IMR-90 (cell line): ENCODE data around the gene PGF. TPM values are rescaled to one million over a fixed set of nuclear protein-coding genes. Genes with fewer than 3 reads are reported as not detected.

Source experiments
- ATAC-seq: fragments of 200-7000 bp; cut with Tn5 transposase; 2 replicates; pipeline ENCODE4 v1.9.1; 2020; ENCODE audit warnings: low read depth, mild to moderate bottlenecking, moderate library complexity
- BruUV-seq: library from RNA; stranded (reverse); fragments of 400-500 nt; replicated peaks from 2 replicates; lab custom pipeline; 2021; lab: Mats Ljungman, UMichigan
- CTCF ChIA-PET: fragments of 300-600 bp; formaldehyde crosslinking; extraction: SDS; loops from one replicate; lab custom pipeline; 2021; ENCODE audit warnings: antibody characterized with exemption; lab: Yijun Ruan, JAX
- POLR2A ChIA-PET: fragments of 300-600 bp; sonication (Branson Sonifier 250); formaldehyde crosslinking; loops from one replicate; lab custom pipeline; 2022; ENCODE audit warnings: antibody characterized with exemption; ENCODE audit not compliant: unreplicated experiment; lab: Charles Lee
- DNase-seq: peaks from one replicate; pipeline ENCODE4 v3.0.0; 2013
- H2AFZ ChIP-seq: replicated peaks from 2 replicates; pipeline ENCODE3; 2013; ENCODE audit warnings: low read length, mild to moderate bottlenecking; ENCODE audit not compliant: poor library complexity
- H2AK5ac ChIP-seq: 2 replicates; pipeline ENCODE4 v1.6.1; 2013; ENCODE audit warnings: low read depth, low read length, inconsistent platforms
- H2AK9ac ChIP-seq: replicated peaks from 2 replicates; pipeline ENCODE3; 2013; ENCODE audit warnings: mild to moderate bottlenecking, low read depth, low read length, moderate library complexity; ENCODE audit not compliant: poor library complexity
- H2BK120ac ChIP-seq: 2 replicates; pipeline ENCODE4 v1.6.1; 2013; ENCODE audit warnings: low read depth, low read length, inconsistent platforms
- H2BK15ac ChIP-seq: 3 replicates; pipeline ENCODE4 v1.6.1; 2013; ENCODE audit warnings: low read depth, low read length, inconsistent platforms
- H2BK20ac ChIP-seq: 2 replicates; pipeline ENCODE4 v1.6.1; 2013; ENCODE audit warnings: low read depth, mild to moderate bottlenecking, inconsistent platforms, low read length, moderate library complexity
- H2BK5ac ChIP-seq: 2 replicates; pipeline ENCODE4 v1.6.1; 2013; ENCODE audit warnings: mild to moderate bottlenecking, low read depth, low read length, inconsistent platforms; ENCODE audit not compliant: poor library complexity, severe bottlenecking
- H3K14ac ChIP-seq: replicated peaks from 2 replicates; pipeline ENCODE4 v1.6.1; 2013; ENCODE audit warnings: low read depth, low read length, inconsistent platforms
- H3K18ac ChIP-seq: 2 replicates; pipeline ENCODE4 v1.6.1; 2013; ENCODE audit warnings: low read depth, low read length, control low read depth
- H3K23ac ChIP-seq: 2 replicates; pipeline ENCODE4 v1.6.1; 2013; ENCODE audit warnings: low read depth, low read length, inconsistent platforms
- H3K27ac ChIP-seq: 2 replicates; pipeline ENCODE4 v1.5.1; 2013; ENCODE audit warnings: mild to moderate bottlenecking, control low read depth, low read length; ENCODE audit not compliant: insufficient read depth
- H3K27me3 ChIP-seq: 2 replicates; pipeline ENCODE4 v1.6.1; 2013; ENCODE audit warnings: low read length; ENCODE audit not compliant: control insufficient read depth, insufficient read depth
- H3K36me3 ChIP-seq: 2 replicates; pipeline ENCODE4 v1.6.1; 2013; ENCODE audit warnings: low read length, mixed read lengths; ENCODE audit not compliant: control insufficient read depth, insufficient read depth
- H3K4ac ChIP-seq: 2 replicates; pipeline ENCODE4 v1.6.1; 2013; ENCODE audit warnings: low read depth, low read length, inconsistent platforms
- H3K4me1 ChIP-seq: 2 replicates; pipeline ENCODE4 v1.6.1; 2013; ENCODE audit warnings: low read length, mixed read lengths; ENCODE audit not compliant: control insufficient read depth, insufficient read depth
- H3K4me2 ChIP-seq: 2 replicates; pipeline ENCODE4 v1.6.1; 2013; ENCODE audit warnings: low read depth, mild to moderate bottlenecking, control low read depth, low read length, moderate library complexity
- H3K4me3 ChIP-seq: 2 replicates; pipeline ENCODE4 v1.5.1; 2013; ENCODE audit warnings: low read depth, mild to moderate bottlenecking, control low read depth, low read length, moderate library complexity; ENCODE audit not compliant: insufficient read depth
- H3K56ac ChIP-seq: 2 replicates; pipeline ENCODE4 v1.6.1; 2013; ENCODE audit warnings: low read length, inconsistent platforms; ENCODE audit not compliant: insufficient read depth; ENCODE audit errors: extremely low read depth
- H3K79me1 ChIP-seq, 2 experiments: 2 replicates each; pipeline ENCODE4 v1.6.1; 2013; ENCODE audit warnings: low read length in 2 of 2, inconsistent platforms in 1 of 2, low read depth in 1 of 2
- H3K9ac ChIP-seq: 2 replicates; pipeline ENCODE4 v1.6.1; 2013; ENCODE audit warnings: low read depth, low read length, control low read depth
- H3K9me1 ChIP-seq: 2 replicates; pipeline ENCODE4 v1.6.1; 2013; ENCODE audit warnings: low read length, inconsistent platforms; ENCODE audit not compliant: insufficient read depth
- H3K9me3 ChIP-seq: 2 replicates; pipeline ENCODE4 v1.6.1; 2013; ENCODE audit warnings: low read length; ENCODE audit not compliant: control insufficient read depth, insufficient read depth
- H4K20me1 ChIP-seq: 2 replicates; pipeline ENCODE4 v1.6.1; 2013; ENCODE audit warnings: low read length, inconsistent platforms; ENCODE audit not compliant: insufficient read depth
- H4K5ac ChIP-seq: 2 replicates; pipeline ENCODE4 v1.6.1; 2013; ENCODE audit warnings: mild to moderate bottlenecking, low read depth, low read length, control low read depth
- H4K8ac ChIP-seq, 2 experiments: 2 replicates each; pipeline ENCODE4 v1.6.1; 2013; ENCODE audit warnings: low read depth in 2 of 2, low read length in 2 of 2, control low read depth in 1 of 2, inconsistent platforms in 1 of 2
- H4K91ac ChIP-seq: 2 replicates; pipeline ENCODE4 v1.6.1; 2013; ENCODE audit warnings: low read depth, low read length, inconsistent platforms; ENCODE audit not compliant: insufficient read depth
- CEBPB ChIP-seq: IDR thresholded peaks from 2 replicates; pipeline ENCODE4 v1.6.1; 2012; ENCODE audit warnings: low read depth, low read length, improper control_type of control experiment
- CHD1 ChIP-seq: IDR thresholded peaks from 2 replicates; pipeline ENCODE4 v1.6.1; 2012; ENCODE audit warnings: low read depth, low read length, improper control_type of control experiment
- FOS ChIP-seq: fragments of 150-350 bp; IDR thresholded peaks from 2 replicates; pipeline ENCODE4 v1.6.1; 2016; ENCODE audit warnings: low read depth, low read length
- MAFK ChIP-seq: IDR thresholded peaks from 2 replicates; pipeline ENCODE4 v1.6.1; 2012; ENCODE audit warnings: low read depth, low read length, improper control_type of control experiment
- MXI1 ChIP-seq: IDR thresholded peaks from 2 replicates; pipeline ENCODE4 v1.6.1; 2012; ENCODE audit warnings: low read depth, mild to moderate bottlenecking, low read length, moderate library complexity, borderline replicate concordance
- POLR2A ChIP-seq: IDR thresholded peaks from 2 replicates; pipeline ENCODE4 v1.6.1; 2012; ENCODE audit warnings: mild to moderate bottlenecking, low read depth, low read length
- RCOR1 ChIP-seq: IDR thresholded peaks from 2 replicates; pipeline ENCODE4 v1.6.1; 2012; ENCODE audit warnings: mild to moderate bottlenecking, low read length, improper control_type of control experiment; ENCODE audit not compliant: insufficient replicate concordance
- SMC3 ChIP-seq: fragments of 150-350 bp; IDR thresholded peaks from 2 replicates; pipeline ENCODE4 v1.6.1; 2016; ENCODE audit warnings: low read depth, mild to moderate bottlenecking, antibody characterized with exemption, low read length, moderate library complexity
- WGBS, 2 experiments: methylation state at CpG; one replicate each; pipeline versions ENCODE4 v1.1.5 to v1.1.7; 2013; ENCODE audit warnings: missing lambda C conversion rate in 2 of 2; ENCODE audit not compliant: insufficient read length in 1 of 2; ENCODE audit errors: extremely low coverage in 2 of 2; 5-methylcytosine and 5-hydroxymethylcytosine counted together
- dilution Hi-C: fragments of 300-500 bp; cut with HindIII; formaldehyde crosslinking; loops from one replicate; pipeline ENCODE4 v1.14.3; 2018; ENCODE audit warnings: low sequenced_read_pairs; ENCODE audit not compliant: unreplicated experiment
- in situ Hi-C: fragments of 300-500 bp; cut with MboI; formaldehyde crosslinking; loops from 3 replicates; pipeline ENCODE4 v1.14.3; 2019; ENCODE audit warnings: low sequenced_read_pairs, inconsistent platforms, mixed read lengths
- intact Hi-C: fragments of 100-400 bp; cut with micrococcal nuclease; formaldehyde crosslinking; loops from 2 replicates; pipeline ENCODE4 v1.10.0; 2022
- polyA plus RNA-seq, 3 experiments: library from polyadenylated mRNA; depleted of rRNA; stranded (reverse); fragments of >200 nt; gene quantifications; 2 replicates each; pipeline ENCODE4 v1.2.3, GENCODE V29; 2012; ENCODE audit warnings: low replicate concordance in 1 of 3
- total RNA-seq: library from RNA; depleted of rRNA; stranded (reverse); fragments of >200 nt; gene quantifications from 2 replicates; pipeline ENCODE4 v1.2.3, GENCODE V29; 2012
- TF ChIP-seq, protein P1 (sequence below): fragments of 150-350 bp; IDR thresholded peaks from 2 replicates; pipeline ENCODE4 v1.6.1; 2016; ENCODE audit warnings: low read depth, mild to moderate bottlenecking, low read length, moderate library complexity, borderline replicate concordance
- TF ChIP-seq, protein P2 (sequence below): fragments of 150-350 bp; IDR thresholded peaks from 2 replicates; pipeline ENCODE4 v1.6.1; 2017; ENCODE audit warnings: mild to moderate bottlenecking, antibody characterized with exemption, low read length, low read depth

PGF gene
- total and polyA plus RNA-seq, 2 of the 4 experiments (the other 2 are of a cell fraction) = 0.36 to 0.39 TPM

- dilution Hi-C loops (no loop called here), in situ Hi-C loops (no loop called here), intact Hi-C loops (no loop called here)
- no peak overlapping the region for H3K4me3 ChIP-seq
- H3K14ac ChIP-seq = no peak overlapping the region
- no peaks in the 10 kb centered on the region for H3K79me1 ChIP-seq
- no peak overlapping the region for H2AK5ac ChIP-seq
- no peak overlapping the region for H3K4ac ChIP-seq
- H2BK120ac ChIP-seq = no peak overlapping the region
- CTCF ChIA-PET = interaction anchor here (0.6 kb wide), 1 partner anchor 77 kb away, joined by 6 read pairs; no protein-coding TSS in a partner anchor
- no peak overlapping the region for H3K4me2 ChIP-seq
- no peak overlapping the region for H3K23ac ChIP-seq
- WGBS, 2 experiments = 89% methylated on average over 1 of the region's 1 CpG; no CpG with 5 or more reads in 1 of the 2 experiments
- no TSS peak for BruUV-seq
- POLR2A ChIA-PET = interaction anchor here (0.6 kb wide), 1 partner anchor 40 kb away, joined by 3 read pairs; no protein-coding TSS in a partner anchor
- H2AK9ac ChIP-seq = no peak overlapping the region
- no peak for ATAC-seq
- TF ChIP-seq, protein P1, sequence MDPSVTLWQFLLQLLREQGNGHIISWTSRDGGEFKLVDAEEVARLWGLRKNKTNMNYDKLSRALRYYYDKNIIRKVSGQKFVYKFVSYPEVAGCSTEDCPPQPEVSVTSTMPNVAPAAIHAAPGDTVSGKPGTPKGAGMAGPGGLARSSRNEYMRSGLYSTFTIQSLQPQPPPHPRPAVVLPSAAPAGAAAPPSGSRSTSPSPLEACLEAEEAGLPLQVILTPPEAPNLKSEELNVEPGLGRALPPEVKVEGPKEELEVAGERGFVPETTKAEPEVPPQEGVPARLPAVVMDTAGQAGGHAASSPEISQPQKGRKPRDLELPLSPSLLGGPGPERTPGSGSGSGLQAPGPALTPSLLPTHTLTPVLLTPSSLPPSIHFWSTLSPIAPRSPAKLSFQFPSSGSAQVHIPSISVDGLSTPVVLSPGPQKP = no peak
- TF ChIP-seq FOS = no peak
- TF ChIP-seq MXI1 = no peak
- TF ChIP-seq POLR2A = no peak
- TF ChIP-seq SMC3 = no peak
- no peak for TF ChIP-seq RCOR1
- TF ChIP-seq, protein P2, sequence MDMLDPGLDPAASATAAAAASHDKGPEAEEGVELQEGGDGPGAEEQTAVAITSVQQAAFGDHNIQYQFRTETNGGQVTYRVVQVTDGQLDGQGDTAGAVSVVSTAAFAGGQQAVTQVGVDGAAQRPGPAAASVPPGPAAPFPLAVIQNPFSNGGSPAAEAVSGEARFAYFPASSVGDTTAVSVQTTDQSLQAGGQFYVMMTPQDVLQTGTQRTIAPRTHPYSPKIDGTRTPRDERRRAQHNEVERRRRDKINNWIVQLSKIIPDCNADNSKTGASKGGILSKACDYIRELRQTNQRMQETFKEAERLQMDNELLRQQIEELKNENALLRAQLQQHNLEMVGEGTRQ = no peak
- TF ChIP-seq CEBPB = no peak
- TF ChIP-seq MAFK = no peak
- TF ChIP-seq CHD1 = no peak
- H2BK5ac ChIP-seq = no peak overlapping the region
- no peaks in the 10 kb centered on the region for H3K27me3 ChIP-seq
- peaks cover 17% of the 10 kb centered on the region for H3K4me1 ChIP-seq
- no peak overlapping the region for H3K56ac ChIP-seq
- no peak overlapping the region for H3K9ac ChIP-seq
- no peak overlapping the region for H4K5ac ChIP-seq
- no peaks in the 10 kb centered on the region for H3K9me3 ChIP-seq
- H3K36me3 ChIP-seq = no peaks in the 10 kb centered on the region
- H4K8ac ChIP-seq = no peak overlapping the region
- H3K18ac ChIP-seq = no peak overlapping the region
- no peak overlapping the region for H2BK20ac ChIP-seq
- no peak overlapping the region for H2AFZ ChIP-seq
- DNase-seq = no peak
- H3K9me1 ChIP-seq = peaks cover 12% of the 10 kb centered on the region; the same call in 1 of the 2 replicates
- H2BK15ac ChIP-seq = no peak overlapping the region
- H4K20me1 ChIP-seq = no peaks in the 10 kb centered on the region
- H4K91ac ChIP-seq = no peak overlapping the region
- H3K27ac ChIP-seq = no peak overlapping the region
Observed at GRCh38 chr14:74983343-74983742, 27.9 kb upstream of the PGF start.
